Measurements from ENCODE around the gene RNFT2. TPM values are rescaled to one million over a fixed set of nuclear protein-coding genes. Genes with fewer than 3 reads are reported as not detected.

Gene RNFT2
- total RNA-seq, 4 donors from 2014 or later: 0.38 to 3.9 (median 3.1) TPM

- H3K4me3 ChIP-seq: no peak overlapping the region
- no peak overlapping the region for H3K27ac ChIP-seq
- no peaks in the 10 kb centered on the region for H3K4me1 ChIP-seq
- TF ChIP-seq POLR2A (IDR thresholded peaks at IDR 0.05): no peak
- TF ChIP-seq, protein P1, sequence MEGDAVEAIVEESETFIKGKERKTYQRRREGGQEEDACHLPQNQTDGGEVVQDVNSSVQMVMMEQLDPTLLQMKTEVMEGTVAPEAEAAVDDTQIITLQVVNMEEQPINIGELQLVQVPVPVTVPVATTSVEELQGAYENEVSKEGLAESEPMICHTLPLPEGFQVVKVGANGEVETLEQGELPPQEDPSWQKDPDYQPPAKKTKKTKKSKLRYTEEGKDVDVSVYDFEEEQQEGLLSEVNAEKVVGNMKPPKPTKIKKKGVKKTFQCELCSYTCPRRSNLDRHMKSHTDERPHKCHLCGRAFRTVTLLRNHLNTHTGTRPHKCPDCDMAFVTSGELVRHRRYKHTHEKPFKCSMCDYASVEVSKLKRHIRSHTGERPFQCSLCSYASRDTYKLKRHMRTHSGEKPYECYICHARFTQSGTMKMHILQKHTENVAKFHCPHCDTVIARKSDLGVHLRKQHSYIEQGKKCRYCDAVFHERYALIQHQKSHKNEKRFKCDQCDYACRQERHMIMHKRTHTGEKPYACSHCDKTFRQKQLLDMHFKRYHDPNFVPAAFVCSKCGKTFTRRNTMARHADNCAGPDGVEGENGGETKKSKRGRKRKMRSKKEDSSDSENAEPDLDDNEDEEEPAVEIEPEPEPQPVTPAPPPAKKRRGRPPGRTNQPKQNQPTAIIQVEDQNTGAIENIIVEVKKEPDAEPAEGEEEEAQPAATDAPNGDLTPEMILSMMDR (IDR thresholded peaks at IDR 0.05): no peak
- no peaks in the 10 kb centered on the region for H3K9me3 ChIP-seq
- no peaks in the 10 kb centered on the region for H3K36me3 ChIP-seq
- no peak for DNase-seq
- no peaks in the 10 kb centered on the region for H3K27me3 ChIP-seq
Observed at GRCh38 chr12:116766746-116767145, 28.6 kb downstream of the RNFT2 start.

DNA sequence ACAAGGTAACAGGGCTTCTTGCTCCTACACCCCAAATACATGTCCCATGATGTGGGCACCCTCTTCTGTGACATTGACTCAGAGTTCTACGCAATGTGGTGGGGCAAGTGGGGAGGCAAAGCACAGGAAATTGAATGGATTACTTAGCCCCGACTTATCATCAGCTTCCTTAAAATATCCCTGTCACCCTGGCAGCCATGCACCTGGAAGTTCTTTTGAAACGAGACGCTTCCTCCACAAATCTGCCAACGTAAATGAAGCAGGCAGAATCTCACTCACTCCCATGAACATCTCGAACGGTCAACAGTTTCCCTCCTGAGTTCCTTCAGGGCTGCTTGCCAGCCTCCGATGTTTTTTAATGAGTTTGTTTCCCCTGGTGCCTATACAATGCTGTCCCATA lies 33.5 kb downstream of the RNFT2 start:
- Histone ChIP-seq H3K27ac (no peak overlapping the region), H3K27me3 (no peaks in the 10 kb centered on the region), H3K4me1 (no peaks in the 10 kb centered on the region), H3K9me3 (no peaks in the 10 kb centered on the region), H3K4me3 (no peak overlapping the region), H3K36me3 (no peaks in the 10 kb centered on the region)
- TF ChIP-seq, protein P1 (IDR thresholded peaks at IDR 0.05): no peak
- TF ChIP-seq POLR2A (IDR thresholded peaks at IDR 0.05): no peak
- no peak for DNase-seq

DNA sequence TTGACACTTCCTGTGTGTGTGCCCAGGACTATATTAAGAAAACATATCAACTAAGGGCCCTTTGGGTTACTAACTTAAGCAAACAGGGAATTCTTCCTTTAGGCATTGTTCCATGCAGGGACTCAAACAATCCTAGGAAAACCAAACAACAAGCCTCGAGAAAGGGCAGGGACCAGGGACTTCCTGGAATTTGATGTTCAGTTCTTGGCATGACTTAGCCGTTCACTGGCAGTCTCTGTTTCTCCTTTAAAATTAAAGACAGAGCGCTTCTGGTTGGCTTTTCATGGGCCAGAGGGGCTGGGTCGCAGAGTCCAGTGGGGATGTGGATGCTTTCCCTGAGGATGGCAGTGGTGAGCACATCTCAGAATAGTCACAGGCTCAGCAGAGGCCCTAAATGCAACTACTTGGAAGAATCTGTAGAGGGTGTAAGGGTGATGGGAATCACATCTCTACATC lies 35.2 kb downstream of the RNFT2 start:
- H3K9me3 ChIP-seq: no peaks in the 10 kb centered on the region
- H3K36me3 ChIP-seq: no peaks in the 10 kb centered on the region
- H3K4me1 ChIP-seq: no peaks in the 10 kb centered on the region
- no peak for DNase-seq
- no peaks in the 10 kb centered on the region for H3K27me3 ChIP-seq
- no peak for TF ChIP-seq POLR2A (IDR thresholded peaks at IDR 0.05)
- no peak overlapping the region for H3K4me3 ChIP-seq
- no peak overlapping the region for H3K27ac ChIP-seq

GRCh38 chr12:116774020-116774419 lies 35.9 kb downstream of the RNFT2 start:
- Histone ChIP-seq H3K27me3 (no peaks in the 10 kb centered on the region), H3K4me1 (no peaks in the 10 kb centered on the region), H3K9me3 (no peaks in the 10 kb centered on the region), H3K27ac (no peak overlapping the region), H3K36me3 (no peaks in the 10 kb centered on the region), H3K4me3 (no peak overlapping the region)
- TF ChIP-seq POLR2A (IDR thresholded peaks at IDR 0.05): no peak
- TF ChIP-seq, protein P1 (IDR thresholded peaks at IDR 0.05): no peak
- DNase-seq: no peak

GRCh38 chr12:116777245-116777644 lies 39.1 kb downstream of the RNFT2 start:
- H3K27me3 ChIP-seq: no peaks in the 10 kb centered on the region
- no peak for DNase-seq
- H3K4me1 ChIP-seq: no peaks in the 10 kb centered on the region
- no peak overlapping the region for H3K27ac ChIP-seq
- TF ChIP-seq POLR2A (IDR thresholded peaks at IDR 0.05): no peak
- TF ChIP-seq, protein P1 (IDR thresholded peaks at IDR 0.05): no peak
- H3K4me3 ChIP-seq: no peak overlapping the region
- no peaks in the 10 kb centered on the region for H3K9me3 ChIP-seq
- no peaks in the 10 kb centered on the region for H3K36me3 ChIP-seq

DNA sequence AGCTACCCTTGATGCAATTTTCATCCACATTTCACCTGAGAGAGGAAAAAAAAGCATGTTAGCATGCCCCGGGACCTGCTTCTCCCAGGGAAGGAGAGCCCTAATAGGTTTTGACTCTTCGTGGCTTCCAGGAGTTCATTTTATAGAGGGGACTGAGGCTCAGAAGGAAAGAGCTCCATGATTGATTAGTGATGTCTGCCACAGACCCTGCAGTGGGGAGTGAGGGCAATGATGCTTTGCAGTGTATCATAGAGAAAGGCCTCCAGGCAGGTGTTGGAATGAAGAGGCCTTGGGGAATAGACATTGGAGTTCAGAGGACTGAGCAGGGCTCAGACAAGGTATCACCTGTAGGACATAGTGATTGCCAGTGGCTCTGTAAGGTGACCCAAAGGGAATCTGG lies 41.5 kb downstream of the RNFT2 start:
- H3K27me3 ChIP-seq: no peaks in the 10 kb centered on the region
- no peak for DNase-seq
- no peaks in the 10 kb centered on the region for H3K9me3 ChIP-seq
- H3K4me3 ChIP-seq: no peak overlapping the region
- H3K36me3 ChIP-seq: no peaks in the 10 kb centered on the region
- no peak for TF ChIP-seq POLR2A (IDR thresholded peaks at IDR 0.05)
- TF ChIP-seq, protein P1 (IDR thresholded peaks at IDR 0.05): no peak
- no peak overlapping the region for H3K27ac ChIP-seq
- H3K4me1 ChIP-seq: no peaks in the 10 kb centered on the region

Measured in Peyer's patch (tissue), 4 donors.